GM23248 (cell line): ENCODE measurements around the gene PTGR2. TPM values are rescaled to one million over a fixed set of nuclear protein-coding genes. Genes with fewer than 3 reads are reported as not detected.
"Not testable (repeated sequence)": the region's sequence is repeated elsewhere in the genome, so short reads cannot be mapped to it uniquely, and the experiment has no call there.

ENCODE experiments used
- DNase-seq: peaks from one replicate; pipeline ENCODE4 v3.0.0-alpha.2; 2015
- H2AFZ ChIP-seq: fragments of 200-600 bp; sonication (generic); 2 replicates; pipeline ENCODE4 v1.6.1; 2016; ENCODE audit warnings: antibody characterized with exemption
- H3F3A ChIP-seq: fragments of 200-600 bp; sonication (generic); 2 replicates; pipeline ENCODE4 v1.6.1; 2016; ENCODE audit warnings: mild to moderate bottlenecking, antibody characterized with exemption, mixed run types; ENCODE audit not compliant: insufficient read depth
- H3K27ac ChIP-seq: fragments of 200-600 bp; sonication (generic); 2 replicates; pipeline ENCODE4 v1.5.1; 2016; ENCODE audit warnings: mild to moderate bottlenecking
- H3K27me3 ChIP-seq: fragments of 200-600 bp; sonication (generic); replicated peaks from 2 replicates; pipeline ENCODE4 v1.6.1; 2016; ENCODE audit warnings: mild to moderate bottlenecking; ENCODE audit not compliant: insufficient read depth
- H3K36me3 ChIP-seq: fragments of 200-600 bp; sonication (generic); 2 replicates; pipeline ENCODE4 v1.6.1; 2016; ENCODE audit warnings: low read depth, mild to moderate bottlenecking
- H3K4me1 ChIP-seq: fragments of 200-600 bp; sonication (generic); 2 replicates; pipeline ENCODE4 v1.6.1; 2016; ENCODE audit warnings: mild to moderate bottlenecking; ENCODE audit not compliant: insufficient read depth
- H3K4me2 ChIP-seq: fragments of 200-600 bp; sonication (generic); one replicate; pipeline ENCODE4 v1.6.1; 2016; ENCODE audit warnings: mild to moderate bottlenecking; ENCODE audit not compliant: unreplicated experiment
- H3K4me3 ChIP-seq: fragments of 200-600 bp; sonication (generic); 2 replicates; pipeline ENCODE4 v1.5.1; 2016; ENCODE audit warnings: mild to moderate bottlenecking
- H3K79me2 ChIP-seq: fragments of 200-600 bp; sonication (generic); 2 replicates; pipeline ENCODE4 v1.6.1; 2016; ENCODE audit warnings: mild to moderate bottlenecking; ENCODE audit not compliant: insufficient read depth
- H3K9ac ChIP-seq: fragments of 200-600 bp; sonication (generic); 2 replicates; pipeline ENCODE4 v1.6.1; 2016; ENCODE audit warnings: mild to moderate bottlenecking
- H3K9me2 ChIP-seq: fragments of 200-600 bp; sonication (generic); 2 replicates; pipeline ENCODE4 v1.6.1; 2016; ENCODE audit warnings: mixed run types, mild to moderate bottlenecking, moderate library complexity; ENCODE audit not compliant: insufficient read depth
- H3K9me3 ChIP-seq: fragments of 200-600 bp; sonication (generic); one replicate; pipeline ENCODE4 v1.6.1; 2017; ENCODE audit warnings: low read depth
- H4K20me1 ChIP-seq: fragments of 200-600 bp; sonication (generic); 2 replicates; pipeline ENCODE4 v1.6.0; 2016; ENCODE audit not compliant: insufficient read depth
- EZH2 ChIP-seq: fragments of 200-600 bp; sonication (generic); IDR thresholded peaks from 2 replicates; pipeline ENCODE4 v1.6.1; 2018; ENCODE audit warnings: antibody characterized with exemption, mild to moderate bottlenecking; ENCODE audit not compliant: insufficient read depth, poor library complexity, severe bottlenecking
- EZH2phosphoT487 ChIP-seq: fragments of 200-600 bp; sonication (generic); IDR thresholded peaks from 2 replicates; pipeline ENCODE4 v1.6.1; 2018; ENCODE audit warnings: antibody characterized with exemption, moderate library complexity, mild to moderate bottlenecking, low read depth; ENCODE audit not compliant: insufficient read depth
- WGBS, 2 experiments: methylation state at CpG; one replicate each; pipeline ENCODE4 v1.1.6; 2015 to 2017; ENCODE audit warnings: low lambda C conversion rate in 2 of 2, low coverage in 1 of 2; ENCODE audit errors: missing lambda C conversion rate in 2 of 2; 5-methylcytosine and 5-hydroxymethylcytosine counted together
- in situ Hi-C: fragments of 300-500 bp; cut with MboI; formaldehyde crosslinking; loops from 2 replicates; pipeline ENCODE4 v1.15.0; 2020
- polyA plus RNA-seq: library from polyadenylated mRNA; unstranded; fragments of >200 nt; fragmentation: Nextera tagmentation; extraction: Ambion mirVana; gene quantifications from 2 replicates; pipeline ENCODE4 v1.2.1, GENCODE V29; 2016
- total RNA-seq: library from RNA; depleted of rRNA; stranded (reverse); fragments of >200 nt; shearing (Covaris generic); gene quantifications from 2 replicates; pipeline ENCODE4 v1.2.3, GENCODE V29; 2014

PTGR2 gene
- total and polyA plus RNA-seq, 2 experiments from 2014 or later = 7.5 to 9.4 TPM

GRCh38 chr14:73888971-73889370 lies 37.3 kb downstream of the PTGR2 start:
- peak; percentile 69 for DNase-seq
- in situ Hi-C loops = no loop called here
- H3K9me2 ChIP-seq = no peaks in the 10 kb centered on the region
- H4K20me1 ChIP-seq = 0 out of 2 replicates have a peak, but pooled peaks cover 5% of the 10 kb centered on the region
- peak overlapping the region; percentile 95 for H3K9ac ChIP-seq
- H3F3A ChIP-seq = peaks cover 40% of the 10 kb centered on the region
- WGBS, 2 experiments = 98 to 100% methylated on average over 2 of the region's 2 CpGs
- H3K4me2 ChIP-seq = peak overlapping the region; percentile 92
- H3K79me2 ChIP-seq = peaks cover 92% of the 10 kb centered on the region
- peak overlapping the region; percentile 94 for H3K27ac ChIP-seq
- H3K9me3 ChIP-seq = no peaks in the 10 kb centered on the region
- H3K36me3 ChIP-seq = peaks cover 11% of the 10 kb centered on the region
- H3K4me3 ChIP-seq = peak overlapping the region; percentile 77
- H3K4me1 ChIP-seq = peaks cover 20% of the 10 kb centered on the region
- H3K27me3 ChIP-seq = no peaks in the 10 kb centered on the region
- TF ChIP-seq EZH2phosphoT487 (no peak), EZH2 (no peak)
- H2AFZ ChIP-seq = no peak overlapping the region

GRCh38 chr14:73889376-73889775 lies 37.7 kb downstream of the PTGR2 start:
- Histone ChIP-seq H3K4me2 (peak overlapping the region; percentile 92), H3F3A (peaks cover 40% of the 10 kb centered on the region), H3K4me1 (peaks cover 20% of the 10 kb centered on the region), H3K36me3 (peaks cover 15% of the 10 kb centered on the region), H4K20me1 (0 out of 2 replicates have a peak, but pooled peaks cover 5% of the 10 kb centered on the region), H3K27me3 (no peaks in the 10 kb centered on the region), H2AFZ (no peak overlapping the region), H3K9ac (no peak overlapping the region), H3K79me2 (peaks cover 97% of the 10 kb centered on the region), H3K4me3 (peak overlapping the region; percentile 77; the same call in 1 of the 2 replicates), H3K27ac (peak overlapping the region; percentile 94), H3K9me2 (no peaks in the 10 kb centered on the region), H3K9me3 (no peaks in the 10 kb centered on the region)
- in situ Hi-C loops = no loop called here
- WGBS, 2 experiments = 88 to 91% methylated on average over 5 of the region's 5 CpGs
- DNase-seq = peak; percentile 12
- no peak for TF ChIP-seq EZH2phosphoT487
- no peak for TF ChIP-seq EZH2

DNA sequence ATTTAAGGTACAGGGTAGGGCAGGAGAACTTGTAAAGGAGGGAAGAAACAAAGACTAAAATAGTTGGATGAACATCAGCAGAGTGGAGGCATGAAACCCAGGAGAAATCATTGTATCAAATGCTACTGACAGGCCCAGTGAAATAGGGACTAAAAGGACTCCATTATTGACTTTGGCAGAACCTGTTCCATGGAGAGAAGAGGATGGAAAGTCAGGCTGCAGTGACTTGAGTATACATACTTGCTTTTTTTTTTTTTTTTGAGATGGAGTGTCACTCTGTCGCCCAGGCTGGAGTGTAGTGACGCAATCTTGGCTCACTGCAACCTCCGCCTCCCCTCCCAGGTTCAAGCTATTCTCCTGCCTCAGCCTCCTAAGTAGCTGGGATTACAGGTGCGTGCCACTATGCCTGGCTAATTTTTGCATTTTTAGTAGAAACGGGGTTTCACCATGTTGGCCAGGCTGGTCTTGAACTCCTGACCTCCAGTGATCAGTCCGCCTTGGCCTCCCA lies 42.6 kb downstream of the PTGR2 start:
- H3K9me3 ChIP-seq, in situ Hi-C loops, DNase-seq, H3K27ac ChIP-seq, H4K20me1 ChIP-seq, H3K4me2 ChIP-seq, H3K27me3 ChIP-seq, H3K4me3 ChIP-seq, H2AFZ ChIP-seq, H3K9ac ChIP-seq, H3K9me2 ChIP-seq: not testable (repeated sequence)
- WGBS, 2 experiments = 91 to 92% methylated on average over 6 of the region's 6 CpGs
- H3F3A ChIP-seq = peaks cover 11% of the 10 kb centered on the region; the same call in 1 of the 2 replicates
- peaks cover 58% of the 10 kb centered on the region for H3K36me3 ChIP-seq
- peaks cover 98% of the 10 kb centered on the region for H3K79me2 ChIP-seq
- H3K4me1 ChIP-seq = peaks cover 11% of the 10 kb centered on the region

DNA sequence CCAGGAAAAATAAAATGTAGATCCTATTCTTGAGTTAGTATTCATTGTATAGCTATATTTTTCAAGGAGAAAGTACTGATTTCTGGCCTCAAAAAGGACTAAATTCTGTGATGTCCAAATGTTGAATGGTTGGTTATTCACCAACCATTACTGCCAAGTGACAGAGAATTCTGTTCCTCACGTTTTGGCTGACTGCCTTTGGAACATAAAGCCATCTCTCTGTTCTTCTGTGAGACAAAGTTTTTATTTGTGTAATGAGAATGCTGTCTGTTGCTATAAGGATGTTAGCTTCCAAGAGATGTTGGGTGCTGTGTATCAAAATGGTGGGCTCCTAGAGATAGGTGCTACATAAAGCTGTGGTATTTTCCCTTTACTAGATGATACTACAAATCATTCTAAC lies 44.3 kb downstream of the PTGR2 start:
- H3K4me1 ChIP-seq = peaks cover 7% of the 10 kb centered on the region
- 96% methylated on average over 1 of the region's 1 CpG for WGBS, 2 experiments
- TF ChIP-seq EZH2phosphoT487 (no peak), EZH2 (no peak)
- no peaks in the 10 kb centered on the region for H3K9me2 ChIP-seq
- H3K79me2 ChIP-seq = peaks cover 90% of the 10 kb centered on the region
- H3K4me2 ChIP-seq = no peak overlapping the region
- no peaks in the 10 kb centered on the region for H3K9me3 ChIP-seq
- no peak overlapping the region for H3K9ac ChIP-seq
- H3K36me3 ChIP-seq = peaks cover 61% of the 10 kb centered on the region
- no peaks in the 10 kb centered on the region for H3K27me3 ChIP-seq
- no peak overlapping the region for H3K4me3 ChIP-seq
- no peak for DNase-seq
- peaks cover 8% of the 10 kb centered on the region; the same call in 1 of the 2 replicates for H3F3A ChIP-seq
- in situ Hi-C loops = no loop called here
- no peak overlapping the region for H3K27ac ChIP-seq
- H4K20me1 ChIP-seq = 0 out of 2 replicates have a peak, but pooled peaks cover 5% of the 10 kb centered on the region
- no peak overlapping the region for H2AFZ ChIP-seq

- no peak overlapping the region for H2AFZ ChIP-seq
- peaks cover 8% of the 10 kb centered on the region; the same call in 1 of the 2 replicates for H3F3A ChIP-seq
- H3K27me3 ChIP-seq = no peaks in the 10 kb centered on the region
- peaks cover 89% of the 10 kb centered on the region for H3K79me2 ChIP-seq
- 0 out of 2 replicates have a peak, but pooled peaks cover 5% of the 10 kb centered on the region for H4K20me1 ChIP-seq
- peaks cover 64% of the 10 kb centered on the region for H3K36me3 ChIP-seq
- peaks cover 7% of the 10 kb centered on the region for H3K4me1 ChIP-seq
- no peak overlapping the region for H3K4me3 ChIP-seq
- in situ Hi-C loops = no loop called here
- no peak overlapping the region for H3K9ac ChIP-seq
- H3K9me3 ChIP-seq = no peaks in the 10 kb centered on the region
- 84 to 89% methylated on average over 1 of the region's 1 CpG for WGBS, 2 experiments
- no peaks in the 10 kb centered on the region for H3K9me2 ChIP-seq
- no peak overlapping the region for H3K27ac ChIP-seq
- H3K4me2 ChIP-seq = no peak overlapping the region
- DNase-seq = peak; percentile 46
- TF ChIP-seq EZH2phosphoT487 (no peak), EZH2 (no peak)
Observed at GRCh38 chr14:73896521-73896920, 44.9 kb downstream of the PTGR2 start.
